ENCODE measurements around the gene RTN1.

DNA sequence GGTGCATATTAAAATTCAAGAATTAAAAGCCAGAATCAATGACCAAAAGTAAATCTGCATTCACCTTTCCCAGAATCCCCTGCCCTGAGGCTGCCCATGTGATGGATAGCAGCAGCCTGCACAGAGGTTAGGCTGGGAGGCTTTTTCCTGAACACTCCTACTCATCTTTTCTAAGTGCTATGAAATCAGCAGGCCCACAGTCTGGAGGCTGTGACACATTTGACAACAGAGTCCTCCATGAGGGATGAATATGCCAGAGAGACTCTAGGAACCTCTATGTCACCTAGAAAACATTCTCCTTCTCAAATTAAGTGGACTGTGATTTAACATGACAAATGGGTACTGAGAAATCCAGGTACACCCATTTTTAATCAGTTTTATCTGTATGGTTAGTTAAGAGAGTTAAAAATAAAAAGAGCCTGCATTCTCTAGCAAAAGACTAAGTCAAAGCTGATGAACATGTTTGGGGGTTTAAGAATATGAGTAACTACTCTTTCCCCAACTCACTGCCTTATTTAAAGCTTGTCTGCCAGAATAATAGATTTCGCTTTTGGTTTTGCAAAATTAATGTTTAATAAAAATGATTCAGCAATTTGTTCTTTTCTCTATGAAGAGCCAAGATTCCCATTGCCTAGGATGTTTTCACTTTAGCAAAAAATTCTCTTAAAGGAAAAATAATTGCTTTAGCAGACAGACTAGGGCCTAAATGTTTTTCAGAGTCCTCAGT lies 115.0 kb downstream of the RTN1 start:
- TF ChIP-seq, protein P1, sequence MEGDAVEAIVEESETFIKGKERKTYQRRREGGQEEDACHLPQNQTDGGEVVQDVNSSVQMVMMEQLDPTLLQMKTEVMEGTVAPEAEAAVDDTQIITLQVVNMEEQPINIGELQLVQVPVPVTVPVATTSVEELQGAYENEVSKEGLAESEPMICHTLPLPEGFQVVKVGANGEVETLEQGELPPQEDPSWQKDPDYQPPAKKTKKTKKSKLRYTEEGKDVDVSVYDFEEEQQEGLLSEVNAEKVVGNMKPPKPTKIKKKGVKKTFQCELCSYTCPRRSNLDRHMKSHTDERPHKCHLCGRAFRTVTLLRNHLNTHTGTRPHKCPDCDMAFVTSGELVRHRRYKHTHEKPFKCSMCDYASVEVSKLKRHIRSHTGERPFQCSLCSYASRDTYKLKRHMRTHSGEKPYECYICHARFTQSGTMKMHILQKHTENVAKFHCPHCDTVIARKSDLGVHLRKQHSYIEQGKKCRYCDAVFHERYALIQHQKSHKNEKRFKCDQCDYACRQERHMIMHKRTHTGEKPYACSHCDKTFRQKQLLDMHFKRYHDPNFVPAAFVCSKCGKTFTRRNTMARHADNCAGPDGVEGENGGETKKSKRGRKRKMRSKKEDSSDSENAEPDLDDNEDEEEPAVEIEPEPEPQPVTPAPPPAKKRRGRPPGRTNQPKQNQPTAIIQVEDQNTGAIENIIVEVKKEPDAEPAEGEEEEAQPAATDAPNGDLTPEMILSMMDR (IDR thresholded peaks at IDR 0.05) = no peak
- no peak for TF ChIP-seq POLR2A (IDR thresholded peaks at IDR 0.05)

Measured in adrenal gland (tissue), 5 donors.